ENCODE results near the gene SLC31A1. TPM values are rescaled to one million over a fixed set of nuclear protein-coding genes. Genes with fewer than 3 reads are reported as not detected.

Gene SLC31A1
- total RNA-seq, 1 experiment from 2014 or later, result 34.0 TPM

GRCh38 chr9:113302792-113303418, 81.6 kb downstream of the SLC31A1 start, which contains the start of gene RNF183:
Gene RNF183 (minus strand): TSS chr9:113303376. CDS start chr9:113298184, 5,192 bp downstream.
- DNase-seq (ENCODE audit: low read depth), result no peak

GRCh38 chr9:113306566-113306965, 85.2 kb downstream of the SLC31A1 start:
- no peak for DNase-seq (ENCODE audit: low read depth)

GRCh38 chr9:113307396-113307975, 86.1 kb downstream of the SLC31A1 start:
- no peak for DNase-seq (ENCODE audit: low read depth)

GRCh38 chr9:113309204-113309813, 88.0 kb downstream of the SLC31A1 start:
- peak; percentile 55 for DNase-seq (ENCODE audit: low read depth)

- DNase-seq (ENCODE audit: low read depth), result no peak
Observed at GRCh38 chr9:113310538-113310937, 89.2 kb downstream of the SLC31A1 start.

- no peak for DNase-seq (ENCODE audit: low read depth)
Observed at GRCh38 chr9:113311961-113312360, 90.6 kb downstream of the SLC31A1 start.

GRCh38 chr9:113313261-113313660, 91.9 kb downstream of the SLC31A1 start:
- DNase-seq (ENCODE audit: low read depth), result no peak

Other genes starting within 250 kb of the SLC31A1 start
- gene ZNF883, start 209.4 kb upstream of the SLC31A1 start, total RNA-seq (2014; rRNA removed; shearing (Covaris generic)), result 7.3 and 8.1 TPM in 2 replicates
- gene ZFP37, start 164.8 kb upstream of the SLC31A1 start, total RNA-seq (2014; rRNA removed; shearing (Covaris generic)), result 1.4 and 3.1 TPM in 2 replicates
- gene SLC31A2, start 70.5 kb upstream of the SLC31A1 start, total RNA-seq (2014; rRNA removed; shearing (Covaris generic)), result 9.9 and 14.8 TPM in 2 replicates
- gene FKBP15, start 267 bp upstream of the SLC31A1 start, total RNA-seq (2014; rRNA removed; shearing (Covaris generic)), result 27.2 and 36.8 TPM in 2 replicates
- gene CDC26, start 54.0 kb downstream of the SLC31A1 start, total RNA-seq (2014; rRNA removed; shearing (Covaris generic)), result 72.0 and 80.5 TPM in 2 replicates
- gene PRPF4, start 54.1 kb downstream of the SLC31A1 start, total RNA-seq (2014; rRNA removed; shearing (Covaris generic)), result 50.8 and 61.0 TPM in 2 replicates
- not detected in 2 replicates for gene RNF183, start 81.8 kb downstream of the SLC31A1 start, total RNA-seq (2014; rRNA removed; shearing (Covaris generic))
- 0.22 and 0.32 TPM in 2 replicates for gene WDR31, start 118.7 kb downstream of the SLC31A1 start, total RNA-seq (2014; rRNA removed; shearing (Covaris generic))
- gene BSPRY, start 128.0 kb downstream of the SLC31A1 start, total RNA-seq (2014; rRNA removed; shearing (Covaris generic)), result not detected in 2 replicates
- gene HDHD3, start 155.4 kb downstream of the SLC31A1 start, total RNA-seq (2014; rRNA removed; shearing (Covaris generic)), result 5.1 and 8.1 TPM in 2 replicates
- gene ALAD, start 179.7 kb downstream of the SLC31A1 start, total RNA-seq (2014; rRNA removed; shearing (Covaris generic)), result 8.2 and 11.2 TPM in 2 replicates
- 144 and 155 TPM in 2 replicates for gene POLE3, start 189.1 kb downstream of the SLC31A1 start, total RNA-seq (2014; rRNA removed; shearing (Covaris generic))
- 0.05 and 1.1 TPM in 2 replicates for gene C9orf43, start 189.2 kb downstream of the SLC31A1 start, total RNA-seq (2014; rRNA removed; shearing (Covaris generic))
- gene RGS3, start 242.2 kb downstream of the SLC31A1 start, total RNA-seq (2014; rRNA removed; shearing (Covaris generic)), result 84.9 and 137 TPM in 2 replicates